Adipocyte (in vitro differentiated cells): ENCODE measurements around the gene DECR2.
"Not testable (repeated sequence)": the region's sequence is repeated elsewhere in the genome, so short reads cannot be mapped to it uniquely, and the experiment has no call there.

Experiments used
- DNase-seq: peaks from one replicate; pipeline ENCODE4 v3.0.0-alpha.2; 2015; ENCODE audit warnings: low read depth
- H3K27me3 ChIP-seq: replicated peaks from 2 replicates; pipeline ENCODE4 v1.7.0; 2013; ENCODE audit warnings: mild to moderate bottlenecking, low read length, moderate library complexity; ENCODE audit not compliant: control insufficient read depth, insufficient read depth
- H3K36me3 ChIP-seq: 2 replicates; pipeline ENCODE4 v1.7.0; 2013; ENCODE audit warnings: low read length, mild to moderate bottlenecking, moderate library complexity; ENCODE audit not compliant: control insufficient read depth, insufficient read depth, severe bottlenecking
- H3K4me1 ChIP-seq: 2 replicates; pipeline ENCODE4 v1.7.0; 2013; ENCODE audit warnings: mild to moderate bottlenecking, low read length, moderate library complexity; ENCODE audit not compliant: control insufficient read depth, insufficient read depth
- H3K4me3 ChIP-seq: 2 replicates; pipeline ENCODE4 v1.7.0; 2013; ENCODE audit warnings: mild to moderate bottlenecking, low read length, moderate library complexity
- H3K9ac ChIP-seq: 2 replicates; pipeline ENCODE4 v1.7.0; 2013; ENCODE audit warnings: mild to moderate bottlenecking, low read length, moderate library complexity
- H3K9me3 ChIP-seq: 2 replicates; pipeline ENCODE4 v1.7.0; 2013; ENCODE audit warnings: mild to moderate bottlenecking, low read length, moderate library complexity; ENCODE audit not compliant: control insufficient read depth

DECR2 gene

GRCh38 chr16:376817-377418 is 24.8 kb upstream of the DECR2 start:
- Histone ChIP-seq H3K4me1 (no peaks in the 10 kb centered on the region), H3K4me3 (no peak overlapping the region), H3K9me3 (no peaks in the 10 kb centered on the region), H3K36me3 (peaks cover 43% of the 10 kb centered on the region), H3K9ac (no peak overlapping the region), H3K27me3 (no peaks in the 10 kb centered on the region)
- DNase-seq: no peak

- Histone ChIP-seq H3K4me3 (no peak overlapping the region), H3K9ac (no peak overlapping the region), H3K9me3 (no peaks in the 10 kb centered on the region), H3K36me3 (peaks cover 37% of the 10 kb centered on the region), H3K4me1 (no peaks in the 10 kb centered on the region), H3K27me3 (no peaks in the 10 kb centered on the region)
- DNase-seq: no peak
Observed at GRCh38 chr16:377419-377951, 24.2 kb upstream of the DECR2 start.

GRCh38 chr16:378113-378820 is 23.4 kb upstream of the DECR2 start:
- peaks cover 30% of the 10 kb centered on the region for H3K36me3 ChIP-seq
- H3K9ac ChIP-seq, H3K4me3 ChIP-seq, H3K27me3 ChIP-seq, DNase-seq, H3K4me1 ChIP-seq, H3K9me3 ChIP-seq: not testable (repeated sequence)

GRCh38 chr16:378821-379182 is 22.9 kb upstream of the DECR2 start:
- DNase-seq: no peak
- H3K9ac ChIP-seq: no peak overlapping the region
- no peaks in the 10 kb centered on the region for H3K9me3 ChIP-seq
- H3K4me3 ChIP-seq: no peak overlapping the region
- peaks cover 24% of the 10 kb centered on the region for H3K36me3 ChIP-seq
- H3K4me1 ChIP-seq: peaks cover 3% of the 10 kb centered on the region
- no peaks in the 10 kb centered on the region for H3K27me3 ChIP-seq

GRCh38 chr16:379183-379960 is 22.3 kb upstream of the DECR2 start:
- Histone ChIP-seq H3K9ac (no peak overlapping the region), H3K9me3 (no peaks in the 10 kb centered on the region), H3K4me3 (no peak overlapping the region), H3K36me3 (peaks cover 19% of the 10 kb centered on the region), H3K4me1 (peaks cover 3% of the 10 kb centered on the region), H3K27me3 (no peaks in the 10 kb centered on the region)
- DNase-seq: no peak

GRCh38 chr16:379961-380761 is 21.5 kb upstream of the DECR2 start:
- no peak for DNase-seq
- Histone ChIP-seq H3K4me3 (no peak overlapping the region), H3K4me1 (peaks cover 3% of the 10 kb centered on the region)

GRCh38 chr16:380762-381011 is 21.0 kb upstream of the DECR2 start:
- DNase-seq: no peak
- no peaks in the 10 kb centered on the region for H3K9me3 ChIP-seq
- H3K4me3 ChIP-seq: peak overlapping the region; percentile 83
- H3K27me3 ChIP-seq: no peaks in the 10 kb centered on the region
- H3K9ac ChIP-seq: peak overlapping the region; percentile 87
- H3K36me3 ChIP-seq: peaks cover 10% of the 10 kb centered on the region
- peaks cover 3% of the 10 kb centered on the region for H3K4me1 ChIP-seq

More at GRCh38 chr16:379961-380761, 21.5 kb upstream of the DECR2 start:
- no peaks in the 10 kb centered on the region for H3K27me3 ChIP-seq
- peaks cover 11% of the 10 kb centered on the region for H3K36me3 ChIP-seq
- H3K9ac ChIP-seq: no peak overlapping the region
- H3K9me3 ChIP-seq: no peaks in the 10 kb centered on the region

- Histone ChIP-seq H3K9me3 (no peaks in the 10 kb centered on the region), H3K4me3 (peak overlapping the region; percentile 83), H3K36me3 (peaks cover 5% of the 10 kb centered on the region), H3K4me1 (peaks cover 3% of the 10 kb centered on the region), H3K27me3 (no peaks in the 10 kb centered on the region), H3K9ac (peak overlapping the region; percentile 87)
- peak; percentile 69 for DNase-seq
Observed at GRCh38 chr16:381012-381788, 20.5 kb upstream of the DECR2 start.

GRCh38 chr16:381789-382717 is 19.6 kb upstream of the DECR2 start, which contains the start of gene PGAP6:
PGAP6 (minus strand) TSS chr16:381978; CDS start chr16:381821, 157 bp downstream.
- H3K4me1 ChIP-seq: peaks cover 3% of the 10 kb centered on the region
- DNase-seq: peak; percentile 88

More at GRCh38 chr16:381789-382717, 19.6 kb upstream of the DECR2 start, which contains the start of gene PGAP6:
- Histone ChIP-seq H3K4me3 (peak within 1 kb of the TSS; percentile 91), H3K36me3 (no peaks in the 10 kb centered on the region), H3K27me3 (no peaks in the 10 kb centered on the region), H3K9ac (peak within 1 kb of the TSS; percentile 87), H3K9me3 (no peaks in the 10 kb centered on the region)
